Measurements from ENCODE around the gene BRAP. TPM values are rescaled to one million over a fixed set of nuclear protein-coding genes. Genes with fewer than 3 reads are reported as not detected.
A peak's percentile ranks its signal among the peaks of the same experiment; 100 is the strongest.
"Not testable (repeated sequence)": the region's sequence is repeated elsewhere in the genome, so short reads cannot be mapped to it uniquely, and the experiment has no call there.

Gene BRAP
- total RNA-seq, 2 donors from 2014 or later, result 17.9 to 37.3 TPM

- H3K27ac ChIP-seq, result no peak overlapping the region
- no peaks in the 10 kb centered on the region for H3K4me1 ChIP-seq (replicated peaks)
- no peaks in the 10 kb centered on the region for H3K36me3 ChIP-seq
- no peak overlapping the region for H3K4me3 ChIP-seq
- WGBS, result 100% methylated on average over 2 of the region's 2 CpGs
- no peak for DNase-seq (ENCODE audit: low spot score)
- TF ChIP-seq CTCF (IDR thresholded peaks at IDR 0.05), result no peak
- no peak for TF ChIP-seq POLR2A (IDR thresholded peaks at IDR 0.05)
- TF ChIP-seq POLR2AphosphoS5 (IDR thresholded peaks at IDR 0.05), result no peak
- no peaks in the 10 kb centered on the region for H3K9me3 ChIP-seq
- no peaks in the 10 kb centered on the region for H3K27me3 ChIP-seq (replicated peaks; ENCODE audit: insufficient read depth)
- intact Hi-C loops (cut with DNase I), result no loop called here
Measured at GRCh38 chr12:111728795-111729194, 43.0 kb upstream of the BRAP start.

GRCh38 chr12:111723646-111724360 is 38.0 kb upstream of the BRAP start:
- WGBS, result 97% methylated on average over 28 of the region's 46 CpGs
- H3K36me3 ChIP-seq; intact Hi-C loops (cut with DNase I): not testable (repeated sequence)

GRCh38 chr12:111720457-111720856 is 34.7 kb upstream of the BRAP start:
- H3K4me1 ChIP-seq (replicated peaks), result peaks cover 2% of the 10 kb centered on the region
- no peak for TF ChIP-seq POLR2A (IDR thresholded peaks at IDR 0.05)
- WGBS, result 93% methylated on average over 6 of the region's 6 CpGs
- no peak overlapping the region for H3K4me3 ChIP-seq
- no peak overlapping the region for H3K27ac ChIP-seq
- no peaks in the 10 kb centered on the region for H3K27me3 ChIP-seq (replicated peaks; ENCODE audit: insufficient read depth)
- no peaks in the 10 kb centered on the region for H3K9me3 ChIP-seq
- peaks cover 0 to 4% of the 10 kb centered on the region in 2 donors for H3K36me3 ChIP-seq
- intact Hi-C loops (cut with DNase I), result no loop called here
- DNase-seq (ENCODE audit: low spot score), result no peak

More at GRCh38 chr12:111723646-111724360, 38.0 kb upstream of the BRAP start:
- H3K27ac ChIP-seq; H3K4me3 ChIP-seq; H3K27me3 ChIP-seq (replicated peaks; ENCODE audit: insufficient read depth); H3K4me1 ChIP-seq (replicated peaks); DNase-seq (ENCODE audit: low spot score); H3K9me3 ChIP-seq: not testable (repeated sequence)

- H3K9me3 ChIP-seq; H3K27ac ChIP-seq; H3K4me3 ChIP-seq; DNase-seq (ENCODE audit: low spot score); intact Hi-C loops (cut with DNase I); H3K36me3 ChIP-seq; H3K4me1 ChIP-seq (replicated peaks); H3K27me3 ChIP-seq (replicated peaks; ENCODE audit: insufficient read depth): not testable (repeated sequence)
- WGBS, result 90% methylated on average over 10 of the region's 10 CpGs
Measured at GRCh38 chr12:111719316-111719715, 33.6 kb upstream of the BRAP start.

- Histone ChIP-seq H3K27me3 (replicated peaks; ENCODE audit: insufficient read depth) (no peaks in the 10 kb centered on the region), H3K4me1 (replicated peaks) (peaks cover 2% of the 10 kb centered on the region), H3K4me3 (no peak overlapping the region), H3K27ac (no peak overlapping the region), H3K36me3 (no peaks in the 10 kb centered on the region), H3K9me3 (no peaks in the 10 kb centered on the region)
- intact Hi-C loops (cut with DNase I), result no loop called here
- WGBS, result 55% methylated on average over 4 of the region's 4 CpGs
- TF ChIP-seq CTCF (IDR thresholded peaks at IDR 0.05) (no peak), POLR2AphosphoS5 (IDR thresholded peaks at IDR 0.05) (peak; percentile 58), POLR2A (IDR thresholded peaks at IDR 0.05) (no peak)
- DNase-seq (ENCODE audit: low spot score), result peak; percentile 39
Measured at GRCh38 chr12:111715279-111715678, 29.5 kb upstream of the BRAP start.

GRCh38 chr12:111706145-111706544 is 20.4 kb upstream of the BRAP start:
- 62% methylated on average over 6 of the region's 6 CpGs for WGBS
- no peaks in the 10 kb centered on the region for H3K4me1 ChIP-seq (replicated peaks)
- no peak overlapping the region for H3K27ac ChIP-seq
- no peak for DNase-seq (ENCODE audit: low spot score)
- no peak overlapping the region for H3K4me3 ChIP-seq
- intact Hi-C loops (cut with DNase I), result no loop called here
- H3K9me3 ChIP-seq, result no peaks in the 10 kb centered on the region
- peaks cover 0 to 3% of the 10 kb centered on the region in 2 donors for H3K36me3 ChIP-seq
- H3K27me3 ChIP-seq (replicated peaks; ENCODE audit: insufficient read depth), result no peaks in the 10 kb centered on the region
- TF ChIP-seq POLR2A (IDR thresholded peaks at IDR 0.05) (no peak), POLR2AphosphoS5 (IDR thresholded peaks at IDR 0.05) (no peak), CTCF (IDR thresholded peaks at IDR 0.05) (no peak)

Measured in prostate gland (tissue), 2 donors.